Activated CD4-positive, alpha-beta T cell treated with anti-CD3 and anti-CD28 coated beads, Interleukin-2, amount 50 U/mL, for 16 hours (primary cell): ENCODE data around the gene ACSL6.
A peak's percentile ranks its signal among the peaks of the same experiment; 100 is the strongest.

Experiments
- DNase-seq: peaks from one replicate; pipeline ENCODE4 v3.0.0-alpha.2; 2020

The ACSL6 gene

DNA sequence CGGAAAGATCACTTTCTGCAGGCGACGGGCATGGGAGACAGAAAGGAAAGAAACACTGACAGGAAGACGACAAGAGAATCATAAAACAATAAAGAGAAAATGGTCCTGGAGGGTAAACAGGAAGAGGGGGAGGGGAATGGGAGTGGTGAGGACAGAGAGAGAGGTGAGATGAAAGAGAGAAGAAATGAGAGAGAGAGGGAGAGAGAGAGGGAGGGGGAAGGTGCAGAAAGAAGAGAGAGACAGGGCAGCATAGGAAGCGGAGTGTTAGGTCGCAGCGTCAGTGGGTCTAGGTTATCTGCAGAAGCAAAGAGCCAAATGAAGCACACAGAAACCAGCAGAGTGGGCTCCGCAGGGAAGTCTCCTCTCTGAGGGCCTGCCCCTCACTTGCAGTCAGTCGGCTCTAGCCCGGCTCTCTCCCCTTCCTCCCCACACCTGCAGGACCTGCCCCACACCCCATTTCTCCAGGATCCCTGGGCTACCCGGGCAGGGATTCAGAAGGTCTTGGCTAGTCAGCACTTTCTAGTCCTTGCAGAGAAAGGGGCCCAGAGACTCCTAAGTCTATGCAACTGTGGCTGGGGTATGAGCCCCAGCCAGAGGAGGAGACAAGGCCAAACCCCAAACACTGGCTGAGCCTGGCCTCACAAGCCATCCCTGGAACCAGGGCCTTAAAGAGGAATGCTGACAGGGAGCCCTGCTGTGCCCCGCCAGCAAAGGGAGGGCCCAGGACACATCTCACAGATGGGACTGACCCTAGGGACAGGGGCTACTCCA lies 36.3 kb downstream of the ACSL6 start:
- DNase-seq = peak; percentile 25

DNA sequence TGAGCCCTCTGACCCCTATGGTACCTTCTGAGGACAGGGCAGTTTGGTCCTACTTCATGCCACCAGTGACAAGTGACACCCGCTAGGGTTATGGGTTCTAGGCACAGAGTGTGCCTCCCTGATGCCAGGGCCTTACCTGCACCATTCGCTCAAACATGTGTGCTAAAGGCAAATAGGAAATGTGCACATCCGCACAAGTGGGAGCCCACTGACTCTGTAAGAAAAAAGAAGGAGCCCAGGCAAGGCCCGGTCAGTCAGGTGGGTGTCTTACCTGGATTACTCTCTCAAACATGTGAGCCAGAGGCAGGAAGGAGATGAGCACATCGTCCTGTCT lies 36.9 kb downstream of the ACSL6 start:
- no peak for DNase-seq

DNA sequence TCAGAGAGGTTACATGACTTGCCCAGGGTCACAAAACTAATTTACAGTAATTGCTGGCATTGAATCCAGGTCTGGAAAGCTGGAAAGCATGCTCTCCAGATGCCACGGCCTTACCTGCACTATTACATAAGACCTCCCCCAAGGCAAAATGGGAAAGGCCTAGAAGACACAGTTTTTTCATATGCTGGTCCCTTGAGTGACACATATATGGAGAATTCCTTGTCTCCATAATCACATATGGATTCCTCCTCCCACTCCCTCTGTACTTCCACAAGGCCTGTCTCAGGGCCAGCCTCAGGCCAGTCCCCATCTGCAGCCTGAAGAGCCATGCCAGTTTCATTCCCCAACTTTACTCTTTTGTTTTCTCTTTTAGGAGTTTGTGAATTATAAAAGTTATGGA lies 37.4 kb downstream of the ACSL6 start:
- no peak for DNase-seq

DNA sequence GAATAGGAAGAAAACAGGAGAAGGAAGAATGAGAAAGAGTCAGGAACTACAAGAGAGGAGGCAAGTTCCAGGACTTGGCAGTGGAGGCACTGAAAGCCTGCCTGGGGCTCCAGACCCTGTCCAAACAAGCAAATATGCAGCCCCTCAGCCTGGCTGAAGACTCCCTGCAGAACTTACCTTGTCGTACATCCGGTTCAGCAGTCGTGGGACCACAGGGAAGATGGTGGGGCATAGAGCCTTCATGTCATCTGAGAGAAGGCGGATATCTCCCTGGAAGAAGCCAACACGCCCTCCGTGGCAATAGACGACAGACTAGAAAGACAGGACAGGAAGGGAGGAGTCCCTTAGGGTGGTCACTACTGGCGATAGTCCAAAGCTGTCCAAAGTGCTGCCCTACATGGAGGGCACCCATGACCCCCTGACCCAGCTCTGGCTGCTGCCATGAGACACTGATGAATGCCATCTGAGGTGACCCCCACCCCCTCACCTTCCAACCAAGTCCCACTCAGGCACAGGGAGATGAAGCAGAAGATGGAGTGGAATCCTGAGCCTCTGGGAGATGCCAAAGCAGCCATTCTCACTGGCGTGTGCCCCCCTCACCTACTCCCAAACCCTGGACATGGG lies 38.3 kb downstream of the ACSL6 start:
- DNase-seq = no peak

DNA sequence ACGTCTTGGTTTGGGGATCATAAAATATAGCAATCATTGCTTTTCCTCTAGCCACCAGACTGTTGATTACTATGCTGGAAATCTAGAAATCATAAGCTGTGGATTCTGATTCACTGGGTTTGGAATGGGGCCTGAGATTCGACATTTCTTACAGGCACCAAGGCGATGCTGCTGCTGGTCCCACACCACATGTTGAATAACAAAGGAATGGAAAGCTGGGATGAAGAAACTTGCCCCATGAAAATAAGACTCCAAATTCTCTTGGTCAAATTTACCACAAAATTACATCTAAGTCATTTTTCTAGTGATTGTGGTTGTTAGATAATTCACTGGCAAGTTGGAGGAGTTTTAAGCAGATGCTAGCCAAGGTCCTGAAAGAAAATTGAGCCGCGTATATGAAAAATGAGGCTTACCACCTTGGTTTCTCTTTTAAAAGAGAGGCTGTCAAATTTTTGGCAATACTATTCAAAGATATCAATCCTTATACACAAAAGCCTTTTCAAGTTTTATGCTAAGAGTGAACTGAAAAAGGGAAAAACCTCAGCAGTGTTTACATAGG lies 43.0 kb downstream of the ACSL6 start:
- DNase-seq = no peak

DNA sequence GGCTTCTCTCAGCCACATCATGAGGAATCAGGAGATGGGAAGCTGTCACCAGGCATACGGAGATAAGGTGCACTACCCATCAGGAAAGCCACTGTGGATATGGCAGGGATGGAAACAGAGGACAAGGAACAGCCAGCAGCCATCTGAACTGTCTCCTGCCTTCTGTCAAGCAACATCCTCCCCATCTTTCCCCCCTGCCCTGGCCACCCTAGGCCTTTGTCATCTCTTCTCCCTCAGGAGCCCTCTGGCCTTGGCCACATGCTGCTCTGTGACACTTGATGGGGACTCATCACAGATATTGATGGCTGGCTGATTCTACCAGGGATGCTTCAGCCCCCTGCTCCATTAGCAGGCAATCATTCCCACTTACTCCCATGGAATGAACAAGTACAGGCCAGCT lies 44.9 kb downstream of the ACSL6 start:
- DNase-seq = no peak

DNA sequence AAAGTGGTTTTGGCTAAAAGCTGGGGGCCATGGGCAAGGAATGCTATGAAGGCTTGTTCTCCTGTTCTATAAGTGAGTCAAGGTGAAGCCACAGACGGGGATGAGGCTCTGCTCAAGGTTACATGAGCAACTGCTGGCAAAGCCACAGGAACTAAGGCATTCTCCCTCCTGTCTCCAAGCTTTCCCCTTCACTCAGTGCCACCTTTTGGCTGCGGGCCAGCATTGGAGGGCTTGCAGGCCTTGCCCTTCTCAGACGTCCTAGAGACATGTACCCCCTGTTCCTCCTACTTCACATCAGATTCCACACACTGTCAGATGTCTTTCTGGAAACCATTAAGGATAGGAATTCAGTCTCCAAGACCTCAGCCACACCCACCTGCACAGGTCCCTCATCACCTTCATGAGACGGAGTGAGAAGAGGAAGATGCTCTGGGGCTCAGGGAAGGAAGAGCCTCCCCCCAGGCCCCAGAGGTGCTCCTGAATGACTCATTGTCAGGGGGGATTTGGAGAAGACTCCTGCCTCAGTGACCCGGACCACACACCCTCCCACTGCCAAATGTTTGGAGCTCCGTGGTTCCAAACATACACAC lies 45.5 kb downstream of the ACSL6 start:
- DNase-seq = no peak

DNA sequence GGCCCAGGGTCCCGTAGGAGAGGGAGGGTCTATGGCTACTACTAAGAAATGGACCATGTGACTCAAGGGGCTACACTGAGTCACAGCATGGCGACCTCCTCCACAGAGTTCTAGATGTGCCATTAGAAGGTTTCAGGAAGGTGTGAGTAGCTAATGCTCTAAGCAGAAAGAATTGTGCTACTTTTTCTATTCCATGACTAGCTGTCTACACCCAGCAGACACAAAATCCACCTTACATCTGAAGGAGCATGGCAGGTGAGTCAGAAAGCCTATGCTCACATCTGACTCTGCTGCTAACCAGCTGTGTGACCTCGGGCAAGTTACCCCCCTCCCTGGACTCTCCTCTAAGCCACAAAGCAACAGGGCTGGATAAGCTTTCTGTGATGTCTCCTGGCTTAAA lies 51.6 kb downstream of the ACSL6 start:
- no peak for DNase-seq

DNA sequence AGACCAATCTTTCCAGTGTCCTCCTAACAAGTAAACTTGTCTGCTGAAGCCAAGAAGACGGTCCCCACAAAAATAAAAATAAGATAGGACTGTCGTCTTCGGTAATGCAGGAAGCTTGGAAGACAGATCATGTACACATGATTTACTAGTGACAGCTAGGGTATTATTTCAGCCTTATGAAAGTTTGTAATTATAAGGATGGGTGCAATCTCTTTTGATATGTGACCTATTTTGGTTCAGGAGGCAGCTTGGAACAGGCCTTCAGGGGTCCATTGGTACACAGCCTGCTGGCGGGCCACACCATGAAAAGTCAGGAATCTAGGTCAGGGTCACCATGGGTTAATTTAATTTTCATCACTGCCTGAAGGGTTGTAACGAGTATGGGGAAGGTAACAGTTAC lies 52.3 kb downstream of the ACSL6 start:
- no peak for DNase-seq

DNA sequence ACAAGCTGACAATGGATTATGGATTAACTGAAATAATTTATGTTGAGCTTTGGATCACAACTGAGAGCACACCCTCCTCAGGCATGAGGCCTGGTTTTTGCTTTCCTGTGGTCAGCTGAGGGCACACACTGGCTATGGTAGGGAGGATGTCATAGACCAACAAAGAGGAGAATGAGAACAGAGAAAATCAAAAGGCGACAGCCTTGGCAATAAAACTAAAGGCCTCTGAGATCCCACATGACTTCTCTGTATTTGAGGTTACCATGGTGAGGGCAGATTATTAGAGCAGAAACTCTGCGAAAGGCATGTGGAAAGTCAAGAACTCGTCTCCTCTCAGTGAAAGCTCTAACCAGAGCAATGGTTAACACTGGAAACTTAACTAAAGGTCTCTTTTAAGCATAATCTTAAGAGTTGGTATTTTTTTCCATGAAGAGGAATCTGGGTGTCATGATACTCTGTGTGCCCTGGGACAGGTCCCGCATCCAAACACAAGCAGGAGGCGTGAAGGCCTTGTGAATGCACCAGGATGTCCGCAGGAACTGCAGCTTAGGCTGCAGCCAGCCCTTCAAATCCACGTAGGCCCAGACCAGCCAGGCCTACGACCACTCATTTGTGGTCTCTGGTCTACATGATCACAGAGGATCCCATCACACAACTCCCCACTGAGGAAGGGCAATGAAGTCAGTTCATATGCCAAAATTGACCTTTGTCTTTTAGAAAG lies 53.6 kb downstream of the ACSL6 start:
- DNase-seq = no peak

DNA sequence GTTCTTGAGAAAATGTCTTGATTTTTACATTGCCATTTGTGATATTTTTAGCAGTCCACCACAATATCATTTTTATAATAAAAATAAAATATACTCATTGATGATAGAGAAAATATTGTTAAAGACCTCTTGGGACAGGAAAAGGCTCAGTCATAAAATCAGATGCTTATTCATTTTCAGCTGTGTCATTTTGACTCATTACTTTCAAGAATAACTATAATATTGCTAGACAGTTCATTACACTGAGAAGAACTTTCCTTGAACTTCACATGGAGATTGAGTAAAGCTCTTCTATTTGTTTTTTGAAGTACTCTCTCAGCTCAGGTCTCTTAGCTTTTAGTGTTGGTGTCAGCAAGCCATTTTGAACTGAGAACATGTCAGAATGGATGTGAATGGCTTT lies 57.5 kb downstream of the ACSL6 start:
- DNase-seq = peak; percentile 58

DNA sequence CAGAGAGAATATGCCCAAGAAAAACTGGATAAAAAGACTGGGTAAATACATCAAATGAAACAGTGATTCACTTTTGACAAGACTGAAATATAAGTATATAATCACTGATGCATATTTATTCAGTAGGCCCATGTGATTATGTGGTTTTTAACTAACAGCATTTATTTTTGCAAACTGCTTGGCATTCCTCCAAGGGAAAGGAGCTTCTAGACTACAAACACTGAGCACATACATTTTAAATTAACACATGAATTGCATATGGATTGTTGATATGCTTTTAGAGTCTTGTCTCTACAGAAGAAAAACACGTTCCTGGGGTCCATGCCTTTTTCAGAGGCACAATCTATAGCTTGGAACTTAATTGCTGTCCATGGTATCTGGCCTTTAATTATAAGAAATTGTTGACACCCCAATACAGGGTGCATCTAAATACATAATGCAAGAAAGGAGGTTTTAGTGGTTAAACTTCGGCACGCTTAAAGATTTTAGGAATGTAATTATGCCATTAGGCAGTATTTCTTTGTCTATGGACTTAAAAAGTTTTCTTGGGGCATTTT lies 59.1 kb downstream of the ACSL6 start:
- DNase-seq = no peak

DNA sequence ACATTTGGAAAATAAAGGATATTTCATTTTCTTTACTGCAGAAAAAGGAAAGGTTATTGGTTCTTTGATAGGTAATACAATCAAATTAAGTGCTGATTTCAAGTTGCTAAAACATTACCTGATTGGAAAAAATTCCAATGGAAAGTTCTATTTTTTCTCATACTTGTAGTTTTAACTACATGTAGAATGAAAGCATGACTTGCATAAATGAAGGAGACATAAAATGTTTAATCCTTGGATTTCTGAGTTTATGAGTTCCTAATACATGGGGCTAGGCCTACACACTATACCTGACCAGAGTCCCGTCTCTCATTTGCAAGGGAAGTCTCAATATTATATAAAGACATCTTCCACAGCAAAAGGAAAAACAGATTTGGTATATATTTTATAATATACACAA lies 60.8 kb downstream of the ACSL6 start:
- no peak for DNase-seq

DNA sequence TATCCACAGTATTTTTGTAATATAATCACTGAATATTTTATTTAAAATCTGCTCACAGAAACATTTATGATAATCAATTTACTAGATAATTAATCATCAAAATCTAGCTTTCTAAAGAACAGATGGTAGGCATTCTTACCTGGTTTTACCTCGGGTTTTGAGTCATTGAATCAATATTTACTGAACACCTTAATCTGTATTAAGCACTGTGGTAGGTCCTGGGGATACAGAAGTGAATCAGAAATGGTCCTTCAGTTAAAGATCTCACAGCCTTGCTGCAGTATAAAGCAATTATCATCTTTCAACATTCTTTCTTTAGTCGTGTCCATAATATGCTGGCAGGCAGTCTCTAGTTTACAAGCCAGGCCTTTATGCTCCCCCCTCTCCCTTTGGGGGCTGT lies 64.0 kb downstream of the ACSL6 start:
- DNase-seq = no peak

DNA sequence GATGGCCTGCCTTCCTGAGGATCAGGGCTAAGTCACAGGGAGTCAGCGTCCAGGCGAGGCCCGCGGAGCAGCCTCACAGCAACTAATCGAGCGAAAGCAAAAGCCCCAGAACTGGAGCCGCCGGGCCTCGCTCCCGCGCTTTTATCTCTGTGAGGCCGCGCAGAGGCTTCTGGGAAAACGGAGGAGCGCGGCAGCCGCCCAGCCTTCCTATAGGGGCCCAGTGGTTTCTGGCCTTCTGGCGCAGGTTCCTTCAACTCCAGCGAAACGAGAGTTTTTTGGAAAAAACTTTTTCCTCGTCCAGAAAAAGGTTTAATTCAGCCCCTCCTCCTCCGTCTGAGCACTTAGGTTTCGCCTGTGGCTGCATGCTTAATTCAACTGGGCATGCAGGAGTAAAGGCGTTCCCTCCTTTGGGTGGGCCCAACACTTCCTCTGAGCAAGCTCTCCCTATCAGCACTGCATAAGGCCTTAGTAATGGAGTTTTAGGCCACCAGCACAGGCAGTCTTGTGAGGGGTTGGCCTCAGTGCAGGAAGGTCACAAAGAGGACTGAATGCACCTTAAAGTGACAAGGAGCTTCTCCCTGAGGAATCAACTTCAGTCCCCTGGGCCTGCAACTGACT lies 65.8 kb downstream of the ACSL6 start, which contains the start of gene MEIKIN:
Gene MEIKIN (minus strand): TSS at position 113 of the 618 bp plus-strand sequence. CDS start 158 bp downstream, outside the sequence.
- no peak for DNase-seq

DNA sequence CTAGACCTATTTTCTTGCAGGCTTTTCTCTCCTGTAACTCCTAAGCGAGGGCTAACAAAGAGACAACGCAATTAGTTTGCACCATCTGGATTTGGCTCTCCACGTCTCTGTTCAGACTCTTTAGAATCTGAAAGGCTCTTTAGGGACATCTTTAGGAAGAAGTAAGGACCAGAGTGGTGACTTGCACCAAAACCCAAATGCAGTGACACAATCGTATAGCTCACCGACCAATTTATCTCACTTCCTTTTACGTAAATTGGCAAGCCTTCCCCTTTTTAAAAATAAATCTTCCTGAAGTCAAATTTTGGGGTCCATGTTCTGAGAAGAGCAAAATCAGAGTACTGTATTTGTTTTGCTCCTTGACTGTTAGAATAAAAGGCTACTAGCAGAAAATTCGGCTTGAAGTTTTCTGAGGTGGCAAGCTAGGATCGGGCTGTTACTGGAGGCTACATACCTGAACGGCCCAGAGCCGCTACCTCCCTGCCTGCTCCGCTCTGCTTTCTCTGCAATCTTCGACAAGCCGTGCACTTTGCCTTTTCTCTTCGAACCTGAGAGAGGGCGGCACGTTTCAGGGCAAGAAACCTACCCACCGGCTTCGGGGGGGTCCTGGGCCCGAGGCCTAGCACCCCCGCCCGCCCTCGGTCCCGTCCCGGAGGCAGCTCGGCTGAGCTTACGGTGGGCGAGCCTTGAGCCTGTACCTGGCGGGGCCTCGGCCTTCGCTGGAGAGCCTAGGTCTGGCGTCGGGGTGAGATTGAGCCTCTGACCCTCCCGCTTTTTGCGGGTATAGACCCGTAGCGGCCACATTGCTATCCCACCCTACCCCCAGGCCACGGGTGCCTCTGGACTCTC lies 66.5 kb downstream of the ACSL6 start:
- DNase-seq = no peak

DNA sequence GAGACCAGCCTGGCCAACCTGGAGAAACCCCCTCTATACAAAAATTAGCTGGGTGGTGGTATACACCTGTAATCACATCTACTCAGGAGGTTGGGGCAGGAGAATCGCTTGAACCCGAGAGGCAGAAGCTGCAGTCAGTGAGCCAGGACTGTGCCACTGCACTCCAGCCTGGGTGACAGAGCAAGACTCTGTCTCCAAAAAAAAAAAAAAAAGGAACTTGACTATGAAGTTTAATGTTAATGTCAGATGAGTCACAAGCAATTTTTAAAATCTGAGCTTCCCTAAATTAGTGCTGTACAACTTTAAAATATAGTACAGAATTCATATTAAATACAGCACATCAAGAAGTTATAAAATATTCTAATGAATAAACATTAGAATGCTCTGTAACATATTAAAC lies 67.5 kb downstream of the ACSL6 start:
- no peak for DNase-seq

DNA sequence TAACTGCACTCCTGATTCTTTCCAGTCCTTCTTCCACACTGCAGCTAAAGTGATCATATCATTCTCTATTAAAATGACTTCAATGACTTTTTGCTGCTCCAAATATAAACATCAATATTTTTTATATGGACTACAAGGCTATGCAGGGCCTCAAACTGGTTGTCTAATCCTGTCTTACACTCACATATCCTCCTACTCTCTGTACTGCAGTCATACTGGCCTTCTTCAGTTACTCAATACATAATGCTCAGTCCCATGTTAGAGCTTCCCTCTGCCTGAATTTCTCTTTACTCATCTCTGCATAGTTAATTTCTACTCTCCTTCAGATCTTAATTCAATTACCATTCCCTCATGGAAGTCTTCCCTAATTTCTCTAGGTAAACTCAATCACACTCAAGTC lies 69.4 kb downstream of the ACSL6 start:
- no peak for DNase-seq

DNA sequence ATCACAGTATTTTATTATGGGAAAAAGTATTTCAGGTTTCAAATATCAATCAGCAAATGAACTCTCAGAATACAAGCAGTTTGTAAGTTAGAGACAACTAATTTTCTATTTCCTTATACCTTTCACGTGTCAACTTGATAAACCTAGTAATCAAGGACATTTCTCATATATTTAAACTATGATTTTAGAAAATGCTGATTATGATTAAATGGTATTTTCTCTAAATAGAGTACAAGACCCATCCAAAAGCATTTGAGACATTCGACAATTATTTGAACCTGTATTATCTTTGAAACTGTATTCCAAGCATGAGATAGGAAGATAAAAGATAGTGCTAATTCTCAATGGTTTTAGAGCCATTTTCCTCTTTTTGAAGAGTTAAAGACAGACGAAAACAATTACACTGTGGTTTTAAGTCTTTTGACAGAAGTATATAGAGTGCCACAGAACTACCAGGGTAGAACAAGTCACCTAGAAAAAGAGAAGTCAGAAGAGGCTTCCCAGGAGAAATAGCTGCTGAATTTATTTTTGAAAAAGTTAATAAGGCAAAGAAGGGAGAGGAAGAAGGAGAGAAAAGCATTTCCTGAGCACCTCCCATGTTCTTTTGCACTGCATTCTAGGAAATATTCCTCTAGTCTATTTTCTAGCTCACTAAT lies 71.6 kb downstream of the ACSL6 start:
- no peak for DNase-seq

DNA sequence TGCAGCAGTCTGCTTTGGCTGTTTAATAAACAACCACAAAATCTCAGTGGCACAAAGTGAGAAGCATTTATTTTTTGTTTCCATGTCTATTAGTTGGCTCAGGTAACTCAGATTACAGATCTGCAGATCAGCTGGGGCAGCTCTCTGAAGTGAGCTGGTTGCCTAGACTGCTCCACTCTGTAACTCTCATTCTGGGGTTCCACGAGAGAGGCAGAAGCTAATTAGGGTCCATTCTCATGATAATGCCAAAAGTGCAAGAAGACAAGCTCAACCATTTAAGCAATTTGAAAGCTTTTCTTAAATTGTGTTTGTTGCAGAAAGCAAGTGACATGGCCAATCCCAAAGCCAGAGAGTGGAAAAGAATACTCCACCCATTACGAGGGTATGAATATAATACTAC lies 79.2 kb downstream of the ACSL6 start:
- no peak for DNase-seq

DNA sequence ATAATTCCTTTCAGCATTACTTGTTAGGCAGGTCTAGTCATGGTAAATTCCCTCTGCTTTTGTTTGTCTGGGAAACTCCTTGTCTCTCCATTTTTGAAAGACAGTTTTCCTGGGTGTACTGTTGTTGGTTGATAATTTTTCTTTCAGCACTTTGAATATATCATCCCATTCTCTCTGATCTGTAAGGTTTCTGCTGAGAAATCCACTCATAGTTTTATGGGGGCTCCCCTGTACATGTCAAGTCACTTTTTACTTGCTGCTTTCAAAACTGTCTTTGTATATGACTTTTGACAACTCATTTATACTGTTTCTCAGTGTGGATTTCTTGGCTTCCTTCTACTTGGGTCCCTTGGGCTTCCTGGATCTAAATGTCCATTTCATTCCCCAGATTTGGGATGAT lies 82.5 kb downstream of the ACSL6 start:
- DNase-seq = no peak
